HG02870 (cell line): Measurements from ENCODE around the gene RGL1.
"Not testable (repeated sequence)": the region's sequence is repeated elsewhere in the genome, so short reads cannot be mapped to it uniquely, and the experiment has no call there.

ENCODE experiments used
- ATAC-seq: cut with Tn5 transposase; IDR thresholded peaks from one replicate; pipeline ENCODE4 v1.9.1; 2021; ENCODE audit warnings: mild to moderate bottlenecking, moderate library complexity; ENCODE audit not compliant: unreplicated experiment

Gene RGL1

DNA sequence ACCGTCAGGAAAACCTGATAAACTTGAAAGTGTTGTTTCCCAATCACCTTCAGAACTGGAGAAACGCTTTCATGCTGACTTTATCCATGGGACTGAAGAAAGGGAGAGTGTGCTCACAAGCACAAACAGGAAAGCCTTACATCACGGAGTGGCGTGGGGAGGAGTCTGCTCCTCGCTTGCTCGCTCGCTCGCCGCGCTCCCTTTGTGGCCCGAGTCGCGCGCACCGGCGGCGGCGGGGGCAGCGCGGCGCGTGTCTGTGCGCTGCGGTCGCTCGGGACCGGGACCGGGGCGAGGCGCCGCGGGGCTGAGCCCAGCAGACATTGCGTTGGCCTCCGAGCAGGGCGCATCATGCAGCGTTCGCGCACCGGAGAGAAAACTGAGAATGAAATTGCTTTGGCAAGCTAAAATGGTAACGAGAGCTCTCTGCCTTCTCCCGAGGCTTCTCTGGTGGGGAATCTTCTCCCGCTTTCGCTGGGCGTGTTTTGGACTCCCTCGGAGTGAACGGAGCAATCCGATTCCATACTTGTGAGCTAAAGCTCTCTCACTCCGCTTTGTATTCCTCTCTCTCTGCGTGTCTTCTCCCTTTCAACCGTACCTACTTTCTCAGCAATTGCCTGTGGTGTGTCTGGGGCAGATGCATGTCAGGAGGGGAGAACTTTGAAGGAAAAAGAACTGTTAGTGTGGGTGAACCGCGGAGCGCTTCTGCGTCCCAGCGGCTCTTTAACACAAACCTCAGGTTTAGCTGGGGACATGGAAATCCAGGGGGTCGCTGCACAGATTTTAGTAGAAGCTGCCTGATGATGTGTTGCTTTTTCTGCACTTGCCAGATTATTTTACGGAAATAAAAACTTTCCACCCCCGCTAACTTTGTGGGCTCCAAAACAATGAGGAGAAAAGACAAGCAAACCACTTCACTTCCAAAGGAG lies at the start of gene RGL1:
Gene RGL1, plus strand, starts transcription at position 205 of the 926 bp plus-strand sequence. Its CDS starts 178 bp downstream, at position 383.
- peak; percentile 37 for ATAC-seq

DNA sequence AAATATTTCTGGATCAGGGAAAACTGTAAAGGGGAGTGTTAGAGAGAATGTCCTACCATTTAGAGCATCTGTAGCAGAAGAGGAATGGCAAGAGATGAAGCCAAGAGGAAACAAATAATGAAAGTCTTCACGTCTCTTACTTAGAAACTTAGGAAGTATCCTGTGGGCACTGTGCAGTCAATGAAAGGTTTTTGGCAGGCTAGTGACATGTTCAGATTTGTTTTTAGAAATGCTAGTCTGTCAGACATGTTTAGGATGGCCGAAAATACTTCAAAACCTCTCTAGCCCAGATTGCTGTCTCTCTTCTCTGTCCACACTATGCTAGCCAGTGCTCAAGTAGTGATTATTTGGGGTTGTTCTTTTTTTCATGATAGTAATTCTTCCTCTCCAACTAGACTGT lies 48.6 kb upstream of the RGL1 start:
- ATAC-seq = no peak

GRCh38 chr1:183757061-183757460 lies 47.9 kb upstream of the RGL1 start:
- no peak for ATAC-seq

DNA sequence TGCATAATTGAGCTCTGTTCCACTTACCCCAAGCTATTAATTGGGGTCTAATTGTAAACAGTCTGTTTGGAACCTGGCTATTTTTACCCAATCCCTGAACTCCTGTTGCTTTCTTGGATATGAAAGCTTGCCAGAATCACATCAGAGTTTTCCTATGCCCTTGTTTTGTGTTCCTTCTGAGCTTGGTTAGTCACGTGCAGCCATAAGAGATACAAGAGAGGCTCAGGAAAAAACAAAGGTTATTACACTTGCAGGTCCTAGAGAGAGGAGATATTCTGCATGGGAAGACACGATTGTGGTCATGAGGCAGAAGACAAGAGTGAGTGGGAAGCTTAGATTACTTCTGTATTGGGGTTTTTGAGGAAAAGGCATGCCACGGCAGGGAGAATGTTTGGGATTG lies 46.0 kb upstream of the RGL1 start:
- ATAC-seq = no peak

DNA sequence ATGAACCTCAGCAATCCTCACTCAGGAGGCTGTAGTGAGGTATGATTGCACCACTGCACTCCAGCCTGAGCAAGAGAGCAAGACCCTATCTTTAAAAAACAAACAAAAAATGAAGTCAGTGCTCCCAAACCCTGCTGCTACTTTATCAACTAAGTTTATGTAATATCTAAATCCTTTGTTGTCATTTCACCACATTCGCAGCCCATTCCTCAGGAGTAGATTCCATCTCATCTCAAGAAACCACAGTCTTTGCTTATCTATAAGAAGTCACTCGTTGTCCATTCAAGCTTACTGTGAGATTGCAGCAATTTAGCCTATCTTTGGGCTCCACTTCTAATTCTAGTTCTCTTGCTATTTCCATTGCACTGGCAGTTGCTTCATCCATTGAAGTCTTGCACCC lies 44.3 kb upstream of the RGL1 start:
- ATAC-seq = no peak

- ATAC-seq = no peak
These were observed 43.0 kb upstream of the RGL1 start for GRCh38 chr1:183761871-183762270.

DNA sequence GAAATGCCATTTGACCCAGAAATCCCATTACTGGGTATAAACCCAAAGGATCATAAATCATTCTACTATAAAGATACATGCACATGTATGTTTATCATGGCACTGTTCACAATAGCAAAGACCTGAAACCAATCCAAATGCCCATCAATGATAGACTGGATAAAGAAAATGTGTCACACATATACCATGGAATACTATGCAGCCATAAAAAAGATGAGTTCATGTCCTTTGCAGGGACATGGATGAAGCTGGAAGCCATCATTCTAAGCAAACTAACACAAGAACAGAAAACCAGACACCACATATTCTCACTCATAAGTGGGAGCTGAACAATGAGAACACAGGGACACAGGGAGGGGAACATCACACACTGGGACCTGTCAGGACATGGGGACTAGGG lies 42.1 kb upstream of the RGL1 start:
- ATAC-seq = not testable (repeated sequence)

GRCh38 chr1:183764981-183765380 lies 39.9 kb upstream of the RGL1 start:
- no peak for ATAC-seq

- ATAC-seq = no peak
These were observed 34.7 kb upstream of the RGL1 start for GRCh38 chr1:183769956-183770815.

DNA sequence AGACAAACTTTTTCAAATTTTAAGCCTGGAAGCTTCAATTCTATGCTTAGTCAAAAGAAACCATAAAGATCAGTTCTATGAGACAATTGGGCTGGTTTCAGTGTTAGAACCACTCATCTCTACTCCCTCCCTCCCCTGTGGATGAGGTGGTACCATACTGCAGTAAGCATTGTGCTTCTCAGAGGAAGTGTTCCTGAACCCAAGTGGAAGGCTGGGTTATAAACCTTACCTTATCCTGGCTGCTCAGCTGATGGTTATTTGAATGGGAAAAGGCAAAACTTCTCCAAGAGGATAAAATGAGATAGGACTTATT lies 34.1 kb upstream of the RGL1 start:
- no peak for ATAC-seq

- ATAC-seq = no peak
These were observed 31.2 kb upstream of the RGL1 start for GRCh38 chr1:183773482-183774274.

DNA sequence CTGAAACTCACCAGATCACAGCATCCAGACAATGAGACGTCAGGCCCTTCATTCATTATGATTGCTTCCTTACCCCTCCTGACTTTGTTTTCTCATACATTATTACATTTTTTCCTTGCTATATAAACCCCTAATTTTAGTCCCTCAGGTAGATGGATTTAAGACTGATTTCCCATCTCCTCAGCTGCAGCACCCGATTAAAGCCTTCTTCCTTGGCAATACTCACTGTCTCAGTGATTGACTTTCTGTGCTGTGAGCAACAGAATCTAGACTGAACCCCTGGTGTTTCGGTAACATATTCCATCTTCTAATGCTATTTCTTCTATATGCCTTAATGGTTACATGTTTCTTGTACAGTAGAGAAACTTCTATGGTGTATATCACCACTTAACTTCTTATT lies 30.0 kb upstream of the RGL1 start:
- no peak for ATAC-seq

- ATAC-seq = no peak
These were observed 28.2 kb upstream of the RGL1 start for GRCh38 chr1:183776731-183777130.

GRCh38 chr1:183777328-183777727 lies 27.6 kb upstream of the RGL1 start:
- ATAC-seq = no peak

DNA sequence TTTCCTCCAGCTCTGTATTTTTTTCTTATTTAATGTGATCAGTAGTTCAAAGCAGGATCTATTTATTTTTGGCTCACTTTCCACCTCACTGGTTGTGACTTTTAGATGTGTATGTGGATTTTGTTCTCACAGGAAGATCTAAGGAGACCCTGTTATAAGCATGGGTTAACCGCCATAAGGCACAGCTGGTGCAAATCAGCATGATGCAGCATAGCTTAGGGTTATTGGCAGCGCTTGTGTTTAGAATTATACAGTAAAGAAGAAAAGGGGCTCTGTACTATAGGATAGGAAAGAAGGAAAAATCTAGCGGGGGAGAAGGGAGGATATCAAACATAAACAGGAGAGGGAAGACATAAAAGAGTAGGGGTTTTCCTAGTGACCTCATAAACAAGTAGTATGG lies 26.9 kb upstream of the RGL1 start:
- no peak for ATAC-seq

- ATAC-seq = no peak
These were observed 26.1 kb upstream of the RGL1 start for GRCh38 chr1:183778568-183779433.

GRCh38 chr1:183780159-183780558 lies 24.8 kb upstream of the RGL1 start:
- ATAC-seq = no peak

- no peak for ATAC-seq
These were observed 24.2 kb upstream of the RGL1 start for GRCh38 chr1:183780757-183781156.

DNA sequence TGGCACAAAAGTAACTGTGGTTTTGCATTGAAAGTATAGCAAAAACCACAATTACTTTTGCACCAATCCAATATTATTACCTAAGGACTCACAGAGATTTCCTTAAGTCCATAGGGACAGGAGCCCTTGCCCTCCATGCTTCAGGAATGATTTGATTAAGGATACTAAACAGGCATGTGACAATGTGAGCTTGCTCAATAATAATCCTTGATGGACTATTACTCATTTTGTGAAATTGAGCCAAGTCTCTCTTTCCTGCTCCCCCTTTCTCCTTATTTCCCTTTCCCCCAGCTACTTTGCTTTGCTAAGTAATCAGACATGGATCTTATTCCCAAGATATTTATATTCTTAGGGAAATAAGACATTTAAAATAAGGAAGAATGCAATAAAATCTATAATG lies 21.6 kb upstream of the RGL1 start:
- ATAC-seq = no peak
